Measurements from ENCODE around the gene CHCHD1.
A peak's percentile ranks its signal among the peaks of the same experiment; 100 is the strongest.
"Not testable (repeated sequence)": the region's sequence is repeated elsewhere in the genome, so short reads cannot be mapped to it uniquely, and the experiment has no call there.

Gene CHCHD1

DNA sequence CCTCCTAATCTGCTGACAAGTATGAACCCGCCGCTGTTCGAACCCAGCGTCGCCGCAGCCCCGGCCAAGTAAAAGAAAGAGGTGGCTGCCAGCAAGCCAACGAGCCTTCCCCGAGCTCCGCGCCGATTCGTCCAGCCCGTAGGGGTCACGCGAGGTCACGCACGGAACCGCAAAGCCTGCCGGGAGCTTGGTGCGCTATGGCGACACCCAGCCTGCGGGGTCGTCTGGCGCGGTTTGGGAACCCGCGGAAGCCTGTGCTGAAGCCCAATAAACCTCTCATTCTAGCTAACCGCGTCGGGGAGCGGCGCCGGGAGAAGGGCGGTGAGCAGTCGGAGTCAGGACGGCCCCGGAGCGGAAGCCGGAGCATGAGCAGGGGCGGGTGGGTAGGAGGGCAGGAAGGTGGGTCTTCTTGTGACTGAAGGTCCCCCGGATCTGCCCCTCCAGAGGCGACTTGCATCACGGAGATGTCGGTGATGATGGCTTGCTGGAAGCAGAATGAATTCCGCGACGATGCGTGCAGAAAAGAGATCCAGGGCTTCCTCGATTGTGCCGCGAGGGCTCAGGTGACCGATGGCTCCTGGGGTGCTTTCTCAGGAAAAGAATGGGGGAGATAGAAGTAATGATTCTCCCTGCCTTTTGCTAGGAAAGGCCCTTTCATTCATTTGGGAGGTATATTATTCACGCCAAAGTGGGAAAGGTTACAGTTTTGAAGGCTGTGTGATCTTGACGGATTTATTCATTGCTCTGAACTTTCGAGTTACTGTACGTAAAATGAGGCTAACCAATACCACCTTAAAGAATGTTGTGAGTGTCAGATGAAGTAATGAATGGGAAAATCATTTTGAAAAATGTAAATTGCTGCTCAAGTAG is at the start of gene CHCHD1:
CHCHD1 (plus strand) TSS at position 170 of the 870 bp plus-strand sequence; CDS start at position 198, 28 bp downstream.
- DNase-seq (peak; percentile 93), ATAC-seq (peak; percentile 75)
- Mint-ChIP-seq H3K4me1 (peaks cover 66% of the 10 kb centered on the region), H3K36me3 (ENCODE audit: low read depth) (peaks cover 10% of the 10 kb centered on the region), H3K4me3 (peak within 1 kb of the TSS; percentile 94), H3K9me3 (no peaks in the 10 kb centered on the region), H3K27ac (peak within 1 kb of the TSS; percentile 98), H3K27me3 (no peaks in the 10 kb centered on the region)

DNA sequence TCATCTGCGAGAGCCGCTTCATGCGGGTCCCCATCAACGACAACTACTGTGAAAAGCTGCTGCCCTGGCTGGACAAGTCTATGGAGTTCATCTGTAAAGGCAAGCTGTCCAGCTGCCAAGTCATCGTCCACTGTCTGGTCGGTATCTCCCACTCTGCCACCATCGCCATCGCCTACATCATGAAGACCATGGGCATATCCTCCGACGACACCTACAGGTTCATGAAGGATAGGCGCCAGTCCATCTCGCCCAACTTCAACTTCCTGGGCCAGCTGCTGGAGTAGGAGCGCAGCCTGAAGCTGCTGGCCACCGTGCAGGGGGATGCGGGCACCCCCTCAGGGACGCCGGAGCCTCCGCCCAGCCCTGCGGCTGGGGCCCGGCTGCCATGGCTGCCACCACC is 49.4 kb upstream of the CHCHD1 start:
- Mint-ChIP-seq H3K9me3 (no peaks in the 10 kb centered on the region), H3K4me3 (peak overlapping the region; percentile 39), H3K27me3 (no peaks in the 10 kb centered on the region), H3K36me3 (ENCODE audit: low read depth) (peaks cover 13% of the 10 kb centered on the region), H3K27ac (no peak overlapping the region), H3K4me1 (peaks cover 15% of the 10 kb centered on the region)
- DNase-seq = no peak
- ATAC-seq = no peak

DNA sequence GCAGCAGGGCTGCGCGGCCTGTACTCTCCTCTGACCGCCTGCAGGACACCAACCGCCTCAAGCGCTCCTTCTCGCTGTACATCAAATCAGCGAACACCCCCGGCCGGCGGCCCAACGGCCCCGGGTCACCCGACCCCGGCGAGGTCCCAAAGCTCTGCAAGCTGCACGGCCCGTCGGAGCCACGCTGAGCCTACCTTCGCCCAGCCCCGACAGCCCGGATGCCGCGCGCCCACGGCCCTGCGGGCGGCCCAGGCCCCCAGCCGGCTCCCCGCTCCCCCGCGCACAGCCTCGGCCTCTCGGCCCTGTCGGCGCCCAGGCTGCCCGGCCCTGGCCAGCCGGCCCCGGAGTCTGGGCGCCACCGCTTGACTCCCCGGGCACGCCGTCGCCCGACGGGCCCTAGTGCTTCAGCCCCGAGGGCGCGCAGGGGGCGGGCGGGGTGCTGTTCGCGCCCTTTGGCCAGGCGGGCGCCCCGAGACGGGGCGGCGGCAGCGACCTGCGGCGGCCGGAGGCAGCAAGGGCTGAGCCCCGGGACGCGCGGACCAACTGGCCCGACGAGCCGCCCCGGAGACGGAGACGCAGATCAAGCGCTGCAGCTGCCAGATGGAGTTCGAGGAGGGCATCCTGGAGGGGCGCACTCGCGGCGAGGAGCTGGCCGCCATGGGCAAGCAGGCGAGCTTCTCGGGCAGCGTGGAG is 48.8 kb upstream of the CHCHD1 start:
- Mint-ChIP-seq H3K36me3 (ENCODE audit: low read depth) (peaks cover 13% of the 10 kb centered on the region), H3K27me3 (no peaks in the 10 kb centered on the region), H3K4me3 (no peak overlapping the region), H3K27ac (no peak overlapping the region), H3K9me3 (no peaks in the 10 kb centered on the region), H3K4me1 (peaks cover 15% of the 10 kb centered on the region)
- ATAC-seq (no peak), DNase-seq (no peak)

DNA sequence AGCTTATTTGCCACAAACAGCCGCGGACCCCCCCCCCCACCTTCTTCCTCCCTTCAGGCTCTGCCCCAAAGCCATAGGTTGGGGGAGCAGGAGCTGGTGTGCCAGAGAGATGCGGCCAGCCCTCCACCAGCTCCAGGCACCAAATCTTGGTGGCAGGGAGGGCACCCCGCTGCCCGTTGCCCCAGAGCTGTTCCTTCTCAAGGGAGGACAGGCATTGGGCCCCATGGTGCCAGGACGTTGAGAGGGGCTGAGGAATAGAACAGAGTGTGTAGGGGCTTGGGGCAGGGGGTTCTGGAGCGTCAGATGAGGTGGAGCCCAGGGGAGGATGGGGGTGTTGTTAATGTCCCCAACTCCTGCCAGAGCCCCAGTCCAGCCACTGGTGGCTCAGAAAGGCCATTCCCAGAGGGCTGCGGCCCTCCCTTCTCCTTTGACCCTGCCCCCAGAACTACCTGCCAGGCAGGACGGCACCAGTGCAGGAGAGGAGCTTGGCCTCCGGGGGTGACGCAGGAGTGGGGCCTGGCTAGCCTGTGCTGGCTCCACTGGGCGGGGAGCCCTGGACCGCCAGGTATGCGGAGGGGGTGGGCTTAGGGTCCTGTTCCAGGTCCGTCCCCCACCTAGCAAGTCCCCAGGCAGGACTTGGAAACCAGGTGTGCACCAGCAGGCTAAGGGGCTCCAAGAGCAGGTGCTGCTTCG is 47.7 kb upstream of the CHCHD1 start:
- H3K27ac Mint-ChIP-seq = no peak overlapping the region

DNA sequence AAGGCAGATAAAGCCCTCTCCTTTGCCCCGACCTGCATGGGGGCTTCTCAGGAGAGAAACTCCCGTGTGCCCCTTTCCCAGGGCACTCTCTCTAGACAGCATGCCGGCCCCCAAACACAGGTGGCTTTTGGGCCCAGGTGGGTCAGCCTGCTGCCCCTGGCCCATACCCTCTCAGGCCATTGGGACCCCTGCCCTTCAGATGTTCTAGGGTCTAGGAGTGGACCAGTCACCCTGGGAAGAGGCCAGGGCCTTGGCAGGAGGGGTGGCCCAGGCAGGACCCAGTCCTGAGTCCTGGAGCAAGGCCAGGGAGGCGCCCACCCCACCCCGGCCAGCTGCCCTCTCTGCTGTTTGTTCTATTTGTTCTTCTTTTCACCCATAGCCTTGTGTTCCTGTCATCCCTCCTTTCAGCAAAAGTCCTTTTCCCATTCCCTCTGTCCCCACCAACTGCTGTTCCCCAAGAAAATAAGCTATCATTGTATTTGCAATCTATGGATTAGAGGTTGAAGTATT is 47.0 kb upstream of the CHCHD1 start:
- ATAC-seq (no peak), DNase-seq (no peak)
- H3K27ac Mint-ChIP-seq = no peak overlapping the region
- H3K4me1 Mint-ChIP-seq = peaks cover 10% of the 10 kb centered on the region
- H3K27me3 Mint-ChIP-seq = no peaks in the 10 kb centered on the region
- H3K9me3 Mint-ChIP-seq = no peaks in the 10 kb centered on the region
- peaks cover 9% of the 10 kb centered on the region for H3K36me3 Mint-ChIP-seq (ENCODE audit: low read depth)
- H3K4me3 Mint-ChIP-seq = no peak overlapping the region

More for the DNA sequence above, 47.7 kb upstream of the CHCHD1 start:
- Mint-ChIP-seq H3K36me3 (ENCODE audit: low read depth) (peaks cover 11% of the 10 kb centered on the region), H3K27me3 (no peaks in the 10 kb centered on the region), H3K4me3 (no peak overlapping the region), H3K4me1 (peaks cover 14% of the 10 kb centered on the region), H3K9me3 (no peaks in the 10 kb centered on the region)
- ATAC-seq (no peak), DNase-seq (no peak)

DNA sequence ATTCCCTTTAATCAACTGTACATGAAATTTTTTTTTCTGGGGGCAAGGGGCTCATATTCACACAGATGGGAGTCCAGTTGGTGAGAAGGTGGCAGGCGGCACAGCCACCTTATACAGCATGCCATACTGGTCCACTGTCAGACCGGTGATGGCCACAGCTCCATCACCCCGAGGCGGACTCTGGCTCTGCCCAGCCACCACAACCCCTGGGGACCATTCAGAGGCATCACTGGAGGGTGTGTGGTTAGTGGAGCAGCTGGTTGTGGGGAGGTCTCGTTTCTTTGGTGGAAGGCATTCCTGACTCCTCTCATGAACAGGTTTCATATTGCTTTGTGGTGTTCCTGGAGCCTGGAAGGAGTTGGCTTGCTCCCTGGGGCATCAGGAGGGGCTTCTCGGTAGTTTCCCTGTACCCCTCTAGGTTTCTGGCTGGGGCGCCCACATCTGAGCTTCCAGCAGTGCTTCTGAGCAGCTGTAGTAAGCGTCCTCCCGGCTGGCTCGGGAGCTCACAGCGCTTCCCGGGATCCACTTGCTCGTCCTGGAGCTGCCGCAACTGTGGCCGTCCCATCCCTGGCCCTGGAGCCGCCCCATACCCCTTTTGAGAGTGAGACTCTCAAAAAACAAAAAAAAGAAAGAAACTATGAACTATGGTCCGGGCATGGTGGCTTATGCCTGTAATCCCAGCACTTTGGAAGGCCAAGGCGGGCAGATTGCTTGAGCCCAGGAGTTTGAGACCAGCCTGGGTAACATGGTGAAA is 41.2 kb upstream of the CHCHD1 start:
- not testable (repeated sequence) for H3K9me3 Mint-ChIP-seq; H3K27me3 Mint-ChIP-seq; DNase-seq; H3K27ac Mint-ChIP-seq; H3K4me3 Mint-ChIP-seq; ATAC-seq; H3K36me3 Mint-ChIP-seq (ENCODE audit: low read depth)
- peaks cover 39% of the 10 kb centered on the region for H3K4me1 Mint-ChIP-seq

DNA sequence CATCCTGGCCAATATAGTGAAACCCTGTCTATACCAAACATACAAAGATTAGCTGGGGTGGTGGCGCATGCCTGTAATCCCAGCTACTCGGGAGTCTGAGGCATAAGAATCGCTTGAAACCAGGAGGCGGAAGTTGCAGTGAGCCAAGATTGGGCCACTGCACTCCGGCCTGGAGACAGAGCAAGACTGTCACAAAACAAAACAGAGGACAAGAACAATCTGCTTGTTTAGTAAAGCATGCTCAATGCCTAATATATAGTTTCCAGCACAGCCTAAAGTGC is 39.5 kb upstream of the CHCHD1 start:
- Mint-ChIP-seq H3K4me3 (peak overlapping the region; percentile 96), H3K4me1 (peaks cover 48% of the 10 kb centered on the region), H3K27ac (no peak overlapping the region), H3K36me3 (ENCODE audit: low read depth) (peaks cover 18% of the 10 kb centered on the region), H3K27me3 (no peaks in the 10 kb centered on the region), H3K9me3 (no peaks in the 10 kb centered on the region)
- ATAC-seq (no peak), DNase-seq (no peak)

DNA sequence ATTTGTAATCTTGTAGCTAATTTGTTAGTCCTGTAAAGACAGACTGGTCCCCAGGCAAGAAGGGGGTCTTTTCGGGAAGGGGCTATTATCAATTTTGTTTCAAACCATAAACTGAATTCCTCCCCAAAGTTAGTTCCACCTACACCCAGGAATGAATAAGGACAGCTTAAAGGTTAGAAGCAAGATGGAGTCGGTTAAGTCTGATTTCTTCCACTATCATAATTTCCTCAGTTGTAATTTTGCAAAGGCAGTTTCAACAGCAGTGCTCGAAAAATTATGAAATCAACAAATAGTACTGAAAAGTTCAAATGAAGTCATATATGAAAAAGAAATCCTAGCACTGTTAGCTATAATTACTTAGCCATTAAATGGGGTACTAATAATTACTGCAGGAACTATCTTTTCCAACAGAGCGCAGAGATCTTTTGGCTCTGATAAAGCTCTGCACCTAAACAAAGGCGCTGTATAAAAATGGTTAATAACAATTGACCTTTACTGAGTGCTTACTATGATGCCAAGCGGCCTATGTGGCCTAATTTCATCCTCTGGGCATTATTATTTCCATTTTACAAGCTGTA is 38.4 kb upstream of the CHCHD1 start:
- H3K4me1 Mint-ChIP-seq = peaks cover 48% of the 10 kb centered on the region
- no peaks in the 10 kb centered on the region for H3K27me3 Mint-ChIP-seq
- peak overlapping the region; percentile 96 for H3K4me3 Mint-ChIP-seq
- H3K36me3 Mint-ChIP-seq (ENCODE audit: low read depth) = peaks cover 18% of the 10 kb centered on the region
- H3K27ac Mint-ChIP-seq = peak overlapping the region; percentile 100
- DNase-seq = no peak
- no peak for ATAC-seq
- no peaks in the 10 kb centered on the region for H3K9me3 Mint-ChIP-seq

DNA sequence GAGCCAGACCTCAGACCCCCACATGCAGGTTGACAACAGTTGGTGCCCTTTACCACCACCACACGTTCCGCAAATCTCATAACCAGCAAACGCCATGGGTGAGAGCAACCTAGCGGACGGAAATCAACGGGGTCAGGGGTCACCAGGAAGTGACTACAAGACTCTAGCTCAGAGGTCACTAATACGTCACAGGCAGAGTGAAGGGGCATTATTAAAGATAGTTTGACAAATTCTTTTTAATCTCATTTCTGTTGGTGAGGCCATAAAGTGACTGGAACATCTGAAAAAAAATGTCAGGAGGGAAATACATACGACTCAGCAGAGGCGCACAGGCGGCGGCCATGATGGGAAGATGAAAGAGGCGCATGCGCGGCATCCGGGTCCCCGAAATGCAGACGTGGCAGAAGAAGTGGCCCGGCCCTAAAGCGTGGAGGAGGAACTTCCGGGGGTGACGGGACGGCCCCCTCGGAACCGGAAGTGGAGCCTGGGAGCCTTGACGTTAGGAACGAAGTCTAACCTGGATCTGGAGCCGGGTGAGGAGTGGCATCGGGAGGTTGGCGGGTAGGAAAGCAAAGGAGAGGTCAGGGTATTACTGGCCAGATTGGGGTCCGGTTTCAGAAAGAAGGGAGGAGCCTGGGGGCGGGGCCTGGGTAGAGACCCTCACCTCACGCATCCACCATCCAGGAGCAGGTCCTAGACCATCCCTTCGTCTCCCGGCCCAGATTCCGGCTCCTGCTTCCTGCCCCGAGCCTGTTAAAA is 37.8 kb upstream of the CHCHD1 start, which contains the start of gene SEC24C:
SEC24C (plus strand) TSS at position 468 of the 759 bp plus-strand sequence. CDS start 2,461 bp downstream, outside the sequence.
- Mint-ChIP-seq H3K9me3 (no peaks in the 10 kb centered on the region), H3K4me1 (peaks cover 51% of the 10 kb centered on the region), H3K4me3 (peak within 1 kb of the TSS; percentile 96), H3K27me3 (no peaks in the 10 kb centered on the region), H3K27ac (peak within 1 kb of the TSS; percentile 100), H3K36me3 (ENCODE audit: low read depth) (peaks cover 21% of the 10 kb centered on the region)
- DNase-seq (peak; percentile 96), ATAC-seq (peak; percentile 92)

DNA sequence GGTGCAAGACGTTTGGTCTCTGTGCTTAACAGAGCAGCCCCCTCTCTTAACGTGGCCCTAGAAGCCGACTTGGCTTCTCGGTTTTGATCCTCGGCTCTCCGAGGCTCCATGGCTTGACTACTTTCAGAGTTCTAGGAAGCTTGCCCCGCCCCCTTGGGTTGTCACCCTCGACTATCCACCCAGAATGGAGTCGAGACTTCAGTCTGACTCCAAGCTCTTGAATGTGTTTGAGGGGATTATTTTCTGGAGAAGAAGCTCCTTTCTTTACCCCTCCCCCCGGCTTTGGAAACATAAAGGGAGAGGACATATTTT is 37.2 kb upstream of the CHCHD1 start:
- H3K36me3 Mint-ChIP-seq (ENCODE audit: low read depth) = peaks cover 24% of the 10 kb centered on the region

DNA sequence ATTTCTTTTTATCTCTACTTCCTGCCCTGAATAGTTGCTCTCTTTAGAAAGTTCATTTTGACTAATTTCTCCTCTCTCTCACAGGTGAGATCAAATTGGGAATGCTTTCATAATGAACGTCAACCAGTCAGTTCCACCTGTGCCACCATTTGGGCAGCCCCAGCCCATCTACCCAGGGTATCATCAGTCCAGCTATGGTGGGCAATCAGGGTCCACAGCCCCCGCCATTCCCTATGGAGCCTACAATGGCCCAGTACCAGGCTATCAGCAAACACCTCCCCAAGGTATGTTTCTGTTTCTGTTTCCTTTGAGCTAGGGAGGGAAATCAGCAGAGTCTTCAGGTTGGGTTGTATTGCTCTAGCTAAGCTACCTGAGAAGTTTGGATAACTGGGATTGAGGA is 35.1 kb upstream of the CHCHD1 start:
- Mint-ChIP-seq H3K27ac (peak overlapping the region; percentile 61), H3K4me1 (peaks cover 56% of the 10 kb centered on the region), H3K4me3 (peak overlapping the region; percentile 58), H3K36me3 (ENCODE audit: low read depth) (peaks cover 38% of the 10 kb centered on the region), H3K27me3 (no peaks in the 10 kb centered on the region), H3K9me3 (no peaks in the 10 kb centered on the region)
- ATAC-seq = no peak
- no peak for DNase-seq

More for the DNA sequence above, 37.2 kb upstream of the CHCHD1 start:
- peak; percentile 73 for DNase-seq
- Mint-ChIP-seq H3K27ac (peak overlapping the region; percentile 100), H3K9me3 (no peaks in the 10 kb centered on the region), H3K4me3 (peak overlapping the region; percentile 96), H3K27me3 (no peaks in the 10 kb centered on the region), H3K4me1 (peaks cover 54% of the 10 kb centered on the region)
- peak; percentile 50 for ATAC-seq

DNA sequence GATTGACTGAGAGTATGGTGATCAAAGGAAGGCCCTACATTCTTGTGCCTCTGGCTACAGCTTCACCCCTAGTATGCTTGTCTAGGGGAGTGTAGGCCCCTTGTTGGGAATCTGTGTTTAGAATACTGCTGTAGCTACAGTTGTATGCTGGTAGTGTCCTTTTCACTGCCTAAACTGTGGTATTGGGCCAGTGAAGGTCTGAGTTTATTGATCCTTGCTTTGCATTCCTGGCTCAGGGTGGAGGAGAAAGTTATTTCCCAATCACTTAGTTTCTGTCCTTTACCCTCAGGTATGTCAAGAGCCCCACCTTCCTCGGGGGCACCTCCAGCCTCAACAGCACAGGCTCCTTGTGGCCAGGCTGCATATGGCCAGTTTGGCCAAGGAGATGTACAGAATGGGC is 31.0 kb upstream of the CHCHD1 start:
- ATAC-seq (no peak), DNase-seq (no peak)
- peaks cover 27% of the 10 kb centered on the region for H3K4me1 Mint-ChIP-seq
- no peaks in the 10 kb centered on the region for H3K27me3 Mint-ChIP-seq
- no peaks in the 10 kb centered on the region for H3K9me3 Mint-ChIP-seq
- peaks cover 52% of the 10 kb centered on the region for H3K36me3 Mint-ChIP-seq (ENCODE audit: low read depth)
- H3K4me3 Mint-ChIP-seq = no peak overlapping the region
- H3K27ac Mint-ChIP-seq = no peak overlapping the region

DNA sequence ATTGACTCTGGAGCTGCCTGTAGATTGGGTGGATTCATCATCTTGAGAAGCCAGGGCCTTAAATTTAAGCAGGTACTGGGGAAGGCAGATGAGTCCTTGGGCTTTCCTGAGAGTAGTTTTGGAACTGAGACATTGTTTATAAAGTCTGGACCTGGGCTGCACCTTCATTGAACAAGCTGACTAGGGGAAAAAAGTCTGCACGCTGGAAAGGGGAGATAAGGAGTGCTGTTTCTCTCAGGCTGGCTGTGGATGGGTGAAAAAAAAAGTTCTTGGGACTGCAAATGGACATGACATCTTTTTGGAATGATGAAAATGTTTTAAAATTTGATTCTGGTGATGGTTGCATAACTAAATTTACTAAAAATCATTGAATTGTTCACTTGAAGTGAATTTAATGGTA is 25.7 kb upstream of the CHCHD1 start:
- H3K36me3 Mint-ChIP-seq (ENCODE audit: low read depth) = peaks cover 50% of the 10 kb centered on the region
- H3K27ac Mint-ChIP-seq = peak overlapping the region; percentile 38

More for the DNA sequence above, 25.7 kb upstream of the CHCHD1 start:
- no peak for ATAC-seq
- H3K9me3 Mint-ChIP-seq = no peaks in the 10 kb centered on the region
- no peak overlapping the region for H3K4me3 Mint-ChIP-seq
- no peak for DNase-seq
- no peaks in the 10 kb centered on the region for H3K27me3 Mint-ChIP-seq
- H3K4me1 Mint-ChIP-seq = peaks cover 38% of the 10 kb centered on the region
